H1 (cell line): Measurements from ENCODE around the gene ACP4. TPM values are rescaled to one million over a fixed set of nuclear protein-coding genes. Genes with fewer than 3 reads are reported as not detected.

Experiments used
- ASH2L ChIP-seq: fragments of 200-600, 300-600 bp; sonication (generic); IDR thresholded peaks from one replicate; pipeline ENCODE4 v1.7.1; 2017; ENCODE audit warnings: low read length
- CEBPB ChIP-seq: IDR thresholded peaks from 2 replicates; pipeline ENCODE4 v1.6.1; 2012; ENCODE audit warnings: low read depth, low read length
- CHD7 ChIP-seq: fragments of 300-600 bp; sonication (generic); IDR thresholded peaks from 2 replicates; pipeline ENCODE4 v1.7.1; 2012; ENCODE audit warnings: low read length, moderate library complexity, mild to moderate bottlenecking, inconsistent platforms; ENCODE audit not compliant: insufficient replicate concordance
- CTBP2 ChIP-seq: IDR thresholded peaks from 2 replicates; pipeline ENCODE4 v1.7.0; 2011; ENCODE audit warnings: borderline replicate concordance, mild to moderate bottlenecking, moderate library complexity, mixed read lengths, low read length; ENCODE audit not compliant: insufficient read depth, insufficient read length
- FOSL1 ChIP-seq: IDR thresholded peaks from 2 replicates; pipeline ENCODE4 v1.6.1; 2011; ENCODE audit warnings: mild to moderate bottlenecking, low read depth, low read length, moderate library complexity; ENCODE audit not compliant: insufficient read depth
- JUND ChIP-seq: IDR thresholded peaks from 2 replicates; pipeline ENCODE4 v1.6.1; 2011; ENCODE audit warnings: mild to moderate bottlenecking, improper control_type of control experiment, low read length
- MAX ChIP-seq: IDR thresholded peaks from 2 replicates; pipeline ENCODE4 v1.6.1; 2012; ENCODE audit warnings: inconsistent platforms
- PHF8 ChIP-seq: fragments of 200-600 bp; sonication (generic); conservative IDR thresholded peaks from 2 replicates; pipeline ENCODE4 v1.7.1; 2012; ENCODE audit warnings: low read depth, mild to moderate bottlenecking, inconsistent platforms, low read length, moderate library complexity
- POLR2AphosphoS5 ChIP-seq: IDR thresholded peaks from 2 replicates; pipeline ENCODE4 v1.6.1; 2011; ENCODE audit warnings: low read depth, low read length
- SUZ12 ChIP-seq: fragments of 200-600 bp; sonication (generic); IDR thresholded peaks from 2 replicates; pipeline ENCODE4 v1.6.1; 2012; ENCODE audit warnings: mild to moderate bottlenecking, inconsistent platforms, low read length, moderate library complexity, mixed read lengths
- polyA plus RNA-seq, 7 experiments: library from polyadenylated mRNA; depleted of rRNA in 3 of 7; stranded (reverse) in 5 of 7; unstranded in 2 of 7; fragments of >200 nt in 5 of 7; fragments of 200-250 nt in 2 of 7; gene quantifications; 1 replicate in 5 of 7; 2 replicates in 1 of 7; 4 replicates in 1 of 7; pipeline versions ENCODE4 v1.2.1 to v1.2.3, GENCODE V29; 2011 to 2013; ENCODE audit warnings: missing spikeins in 2 of 7, mixed read lengths in 2 of 7
- total RNA-seq: library from RNA; stranded (reverse); fragmentation: NEBNext Ultra II Directional; extraction: Animal tissue kit (Norgen Biotek cat#: 25700); gene quantifications from 2 replicates; pipeline ENCODE4 v1.2.1, GENCODE V29; 2021

The ACP4 gene
- total and polyA plus RNA-seq, 2 of the 8 experiments (the other 6 are each of a cell fraction or from before 2014, with no cell fraction given): not detected

GRCh38 chr19:50776131-50776530 is 14.1 kb upstream of the ACP4 start (continued):
- no peak for TF ChIP-seq CHD7
- no peak for TF ChIP-seq SUZ12
- TF ChIP-seq MAX: no peak
- TF ChIP-seq CTBP2: no peak
- TF ChIP-seq CEBPB: no peak
- TF ChIP-seq POLR2AphosphoS5: no peak
- no peak for TF ChIP-seq FOSL1
- TF ChIP-seq PHF8: no peak
- no peak for TF ChIP-seq ASH2L
- TF ChIP-seq JUND: no peak
